Endothelial cell of umbilical vein (primary cell): ENCODE data around the gene ZBED4. TPM values are rescaled to one million over a fixed set of nuclear protein-coding genes. Genes with fewer than 3 reads are reported as not detected.

Source experiments
- BruUV-seq: library from RNA; stranded (reverse); fragments of 400-500 nt; replicated peaks from 2 replicates; lab custom pipeline; 2021; lab: Mats Ljungman, UMichigan
- CTCF ChIA-PET: fragments of 300-600, 350-600 bp; sonication (Branson Sonifier 250); formaldehyde crosslinking; loops from one replicate; lab custom pipeline; 2021; ENCODE audit warnings: antibody characterized with exemption, inconsistent platforms; lab: Charles Lee
- POLR2A ChIA-PET: fragments of 300-600, 350-600 bp; sonication (Branson Sonifier 250); formaldehyde crosslinking; loops from one replicate; lab custom pipeline; 2021; ENCODE audit warnings: antibody characterized with exemption, inconsistent platforms; lab: Charles Lee
- DNase-seq: peaks from one replicate; pipeline ENCODE4 v3.0.0-alpha.2; 2011; ENCODE audit warnings: low read depth, low spot score
- FAIRE-seq: peaks from 2 replicates; lab custom pipeline; 2011; peaks lifted over from hg19 to GRCh38; lab: Jason Lieb, UNC
- H2AFZ ChIP-seq: 2 replicates; pipeline ENCODE4 v1.6.0; 2012; ENCODE audit warnings: low read depth, low read length, control low read depth, inconsistent platforms
- H3K27ac ChIP-seq: 2 replicates; pipeline ENCODE4 v1.5.1; 2011; ENCODE audit warnings: low read depth, mild to moderate bottlenecking, control low read depth, low read length, moderate library complexity; ENCODE audit not compliant: insufficient read depth
- H3K27me3 ChIP-seq, 2 experiments: 2 replicates each; pipeline versions ENCODE4 v1.6.0 to v1.6.1; 2011; ENCODE audit warnings: low read length in 2 of 2, mixed read lengths in 1 of 2; ENCODE audit not compliant: control insufficient read depth in 2 of 2, insufficient read depth in 2 of 2
- H3K36me3 ChIP-seq, 2 experiments: 2 replicates in 1 of 2; 3 replicates in 1 of 2; pipeline ENCODE4 v1.5.1; 2011; ENCODE audit warnings: low read length in 2 of 2, mild to moderate bottlenecking in 1 of 2, moderate library complexity in 1 of 2; ENCODE audit not compliant: control insufficient read depth in 2 of 2, insufficient read depth in 2 of 2; ENCODE audit errors: extremely low read depth in 1 of 2
- H3K4me1 ChIP-seq: 3 replicates; pipeline ENCODE4 v1.5.1; 2011; ENCODE audit warnings: mild to moderate bottlenecking, low read length; ENCODE audit not compliant: control insufficient read depth, insufficient read depth; ENCODE audit errors: extremely low read depth
- H3K4me2 ChIP-seq: 2 replicates; pipeline ENCODE4 v1.6.1; 2011; ENCODE audit warnings: low read length, control low read depth, mixed read lengths; ENCODE audit not compliant: insufficient read depth
- H3K4me3 ChIP-seq, 3 experiments: fragments of 200-600 bp in 1 of 3; sonication (generic), shearing (Covaris generic) in 1 of 3; replicated peaks in 1 of 3; 2 replicates each; pipeline ENCODE4 v1.5.1; 2011 to 2016; ENCODE audit warnings: control low read depth in 3 of 3, low read length in 3 of 3, mild to moderate bottlenecking in 2 of 3, inconsistent platforms in 1 of 3, low read depth in 1 of 3, moderate library complexity in 1 of 3; ENCODE audit not compliant: insufficient read depth in 1 of 3
- H3K79me2 ChIP-seq: 2 replicates; pipeline ENCODE4 v1.6.0; 2012; ENCODE audit warnings: low read length, inconsistent platforms; ENCODE audit not compliant: control insufficient read depth, insufficient read depth
- H3K9ac ChIP-seq: replicated peaks from 2 replicates; pipeline ENCODE3; 2011; ENCODE audit warnings: low read length, control low read depth; ENCODE audit not compliant: insufficient read depth; ENCODE audit errors: extremely low read depth
- H3K9me1 ChIP-seq: replicated peaks from 3 replicates; pipeline ENCODE4 v1.6.0; 2011; ENCODE audit warnings: mild to moderate bottlenecking, low read length; ENCODE audit not compliant: control insufficient read depth, insufficient read depth; ENCODE audit errors: extremely low read depth
- H3K9me3 ChIP-seq: replicated peaks from 2 replicates; pipeline ENCODE4 v1.5.1; 2012; ENCODE audit warnings: low read length, inconsistent platforms; ENCODE audit not compliant: control insufficient read depth, insufficient read depth
- H4K20me1 ChIP-seq: replicated peaks from 2 replicates; pipeline ENCODE3; 2011; ENCODE audit warnings: mild to moderate bottlenecking, low read length; ENCODE audit not compliant: control insufficient read depth, insufficient read depth; ENCODE audit errors: extremely low read depth
- EZH2 ChIP-seq: IDR thresholded peaks from 2 replicates; pipeline ENCODE4 v1.6.1; 2012; ENCODE audit warnings: borderline replicate concordance, low read depth, mild to moderate bottlenecking, moderate library complexity, low read length, inconsistent platforms; ENCODE audit not compliant: severe bottlenecking
- FOS ChIP-seq: IDR thresholded peaks from 2 replicates; pipeline ENCODE4 v1.6.1; 2011; ENCODE audit warnings: mild to moderate bottlenecking, low read length, moderate library complexity, borderline replicate concordance; ENCODE audit not compliant: insufficient read depth
- GATA2 ChIP-seq: IDR thresholded peaks from 2 replicates; pipeline ENCODE4 v1.7.0; 2011; ENCODE audit warnings: low read depth, mild to moderate bottlenecking, moderate library complexity, mixed read lengths, low read length; ENCODE audit not compliant: insufficient read length, insufficient read depth
- JUN ChIP-seq: IDR thresholded peaks from 2 replicates; pipeline ENCODE4 v1.6.1; 2011; ENCODE audit warnings: borderline replicate concordance, low read depth; ENCODE audit not compliant: insufficient read length, insufficient read depth
- MYC ChIP-seq: IDR thresholded peaks from one replicate; pipeline ENCODE4 v1.6.1; 2011; ENCODE audit warnings: mild to moderate bottlenecking, low read depth, low read length
- POLR2A ChIP-seq: IDR thresholded peaks from 2 replicates; pipeline ENCODE4 v1.6.1; 2012; ENCODE audit warnings: low read depth, mild to moderate bottlenecking, control low read depth, low read length
- POLR2AphosphoS5 ChIP-seq: IDR thresholded peaks from 2 replicates; pipeline ENCODE4 v1.6.1; 2012; ENCODE audit warnings: low read depth, mild to moderate bottlenecking, control low read depth, low read length, moderate library complexity; ENCODE audit not compliant: insufficient read depth
- dilution Hi-C: fragments of 300-500 bp; cut with MboI; formaldehyde crosslinking; loops from one replicate; pipeline ENCODE4 v1.15.0; 2019; ENCODE audit warnings: low sequenced_read_pairs; ENCODE audit not compliant: extremely low pct_ligation_motif_present
- intact Hi-C: fragments of 100-400 bp; cut with micrococcal nuclease; formaldehyde crosslinking; loops from one replicate; pipeline ENCODE4 v1.10.0; 2022
- polyA plus RNA-seq, 4 experiments: library from polyadenylated mRNA; depleted of rRNA in 3 of 4; stranded (reverse) in 3 of 4; unstranded in 1 of 4; fragments of >200 nt; gene quantifications; 2 replicates each; pipeline versions ENCODE4 v1.2.1 to v1.2.3, GENCODE V29; 2011 to 2012; ENCODE audit warnings: missing spikeins in 1 of 4
- total RNA-seq: library from RNA; stranded (reverse); gene quantifications from 2 replicates; pipeline ENCODE4 v1.2.3, GENCODE V29; 2021
- TF ChIP-seq, protein P1 (sequence below): IDR thresholded peaks from 2 replicates; pipeline ENCODE4 v1.6.1; 2011; ENCODE audit not compliant: insufficient read depth, insufficient read length
- TF ChIP-seq, protein P2 (sequence below), 2 donors: IDR thresholded peaks; 1 replicate in 1 of 2; 2 replicates in 1 of 2; pipeline ENCODE4 v1.5.1; 2011; ENCODE audit warnings: low read length in 2 of 2, mild to moderate bottlenecking in 2 of 2, moderate library complexity in 2 of 2, control low read depth in 1 of 2, inconsistent platforms in 1 of 2, low read depth in 1 of 2; ENCODE audit not compliant: insufficient read depth in 1 of 2; ENCODE audit errors: extremely low read depth in 1 of 2

The ZBED4 gene
- total and polyA plus RNA-seq, 2 donors (not counting 3 experiments of a cell fraction or from before 2014, with no cell fraction given), result 8.6 to 18.2 TPM

- intact Hi-C loops, result loop anchor here (2.0 kb wide), 1 partner anchor 25 kb away; no protein-coding TSS in a partner anchor
- Histone ChIP-seq H3K9me1 (no peaks in the 10 kb centered on the region), H3K9me3 (no peaks in the 10 kb centered on the region), H4K20me1 (peaks cover 7% of the 10 kb centered on the region), H3K27ac (peak overlapping the region; percentile 18), H3K4me2 (peak overlapping the region; percentile 96), H3K4me1 (peaks cover 22% of the 10 kb centered on the region), H3K36me3 (no peaks in the 10 kb centered on the region), H3K9ac (peak overlapping the region; percentile 94), H3K79me2 (peaks cover 61% of the 10 kb centered on the region), H3K27me3 (peaks cover 0 to under 1% of the 10 kb centered on the region in 2 experiments), H2AFZ (no peak overlapping the region), H3K4me3 (peak overlapping the region; percentile 65 to 99 (median 69))
- CTCF ChIA-PET, result interaction anchor here (1.1 to 1.2 kb wide), 2 partner anchors 175 kb away, joined by 3 read pairs; no protein-coding TSS in a partner anchor
- no TSS peak for BruUV-seq
- TF ChIP-seq GATA2 (no peak), EZH2 (no peak), JUN (no peak), FOS (no peak), POLR2AphosphoS5 (no peak), MYC (no peak), POLR2A (no peak)
- TF ChIP-seq, protein P1, sequence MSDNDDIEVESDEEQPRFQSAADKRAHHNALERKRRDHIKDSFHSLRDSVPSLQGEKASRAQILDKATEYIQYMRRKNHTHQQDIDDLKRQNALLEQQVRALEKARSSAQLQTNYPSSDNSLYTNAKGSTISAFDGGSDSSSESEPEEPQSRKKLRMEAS, result no peak
- TF ChIP-seq, protein P2, sequence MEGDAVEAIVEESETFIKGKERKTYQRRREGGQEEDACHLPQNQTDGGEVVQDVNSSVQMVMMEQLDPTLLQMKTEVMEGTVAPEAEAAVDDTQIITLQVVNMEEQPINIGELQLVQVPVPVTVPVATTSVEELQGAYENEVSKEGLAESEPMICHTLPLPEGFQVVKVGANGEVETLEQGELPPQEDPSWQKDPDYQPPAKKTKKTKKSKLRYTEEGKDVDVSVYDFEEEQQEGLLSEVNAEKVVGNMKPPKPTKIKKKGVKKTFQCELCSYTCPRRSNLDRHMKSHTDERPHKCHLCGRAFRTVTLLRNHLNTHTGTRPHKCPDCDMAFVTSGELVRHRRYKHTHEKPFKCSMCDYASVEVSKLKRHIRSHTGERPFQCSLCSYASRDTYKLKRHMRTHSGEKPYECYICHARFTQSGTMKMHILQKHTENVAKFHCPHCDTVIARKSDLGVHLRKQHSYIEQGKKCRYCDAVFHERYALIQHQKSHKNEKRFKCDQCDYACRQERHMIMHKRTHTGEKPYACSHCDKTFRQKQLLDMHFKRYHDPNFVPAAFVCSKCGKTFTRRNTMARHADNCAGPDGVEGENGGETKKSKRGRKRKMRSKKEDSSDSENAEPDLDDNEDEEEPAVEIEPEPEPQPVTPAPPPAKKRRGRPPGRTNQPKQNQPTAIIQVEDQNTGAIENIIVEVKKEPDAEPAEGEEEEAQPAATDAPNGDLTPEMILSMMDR (IDR thresholded peaks at IDR 0.05; ENCODE audit: extremely low read depth in 1 of 2, insufficient read depth in 1 of 2, low read depth in 1 of 2, low read length in 2 of 2), result no peak
- peak; percentile 33 for FAIRE-seq
- DNase-seq, result peak; percentile 29
- dilution Hi-C loops, result no loop called here
- POLR2A ChIA-PET, result no interaction called here
Measured at GRCh38 chr22:49855251-49855911, 1.7 kb downstream of the ZBED4 start.
